NCI-H2227 (cell line): Measurements from ENCODE around the gene PPM1B.
"Not testable (repeated sequence)": the region's sequence is repeated elsewhere in the genome, so short reads cannot be mapped to it uniquely, and the experiment has no call there.

ENCODE experiments used
- DNase-seq: peaks from one replicate; lab custom pipeline; 2025; ENCODE audit not compliant: unreplicated experiment; lab: John Stamatoyannopoulos, UW

Gene PPM1B

DNA sequence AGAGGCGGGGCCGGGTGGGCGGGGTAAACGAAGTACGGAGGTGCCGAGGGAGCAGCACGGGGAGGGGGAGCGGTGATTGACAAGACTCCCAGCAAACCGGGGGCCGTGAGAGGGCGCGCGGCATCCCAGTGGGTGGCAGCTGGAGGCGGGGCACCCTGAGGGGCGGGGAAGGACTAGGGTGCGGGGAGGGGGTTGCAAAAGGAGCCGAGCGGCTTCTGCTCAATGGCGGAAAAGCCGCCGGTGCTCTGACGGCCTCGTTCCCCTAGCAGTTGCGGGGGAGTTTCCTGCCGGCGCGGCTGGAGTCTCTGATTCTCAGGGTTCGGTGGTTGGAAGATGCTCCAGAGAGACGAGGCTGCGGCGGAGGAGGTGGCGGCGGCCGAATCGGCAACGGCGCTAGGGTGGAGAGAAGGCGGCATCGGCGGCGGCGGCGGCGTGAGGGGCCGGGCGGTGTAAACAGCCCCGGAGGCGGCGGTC is at the start of gene PPM1B:
Gene PPM1B (plus strand): TSS at position 195 of the 474 bp plus-strand sequence. CDS start 32,325 bp downstream, outside the sequence.
- peak; percentile 100 for DNase-seq

DNA sequence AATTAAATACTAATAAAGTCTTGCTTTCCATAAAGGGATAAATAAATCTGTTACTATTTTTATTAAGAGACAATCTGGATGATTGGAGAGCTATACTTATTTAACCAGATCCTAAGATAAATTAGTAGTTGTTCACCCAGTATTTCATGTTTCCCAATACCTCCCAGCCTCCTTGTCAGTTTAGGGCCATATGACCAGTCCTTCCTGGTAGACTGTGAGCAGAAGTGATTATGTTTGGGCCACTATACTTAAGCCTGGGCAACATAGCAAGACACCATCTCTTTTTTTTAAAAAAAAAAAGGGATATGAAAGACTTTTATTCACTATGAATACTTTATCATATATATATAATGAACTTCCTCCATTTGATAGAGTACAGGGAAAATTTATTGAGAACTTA is 48.8 kb upstream of the PPM1B start:
- no peak for DNase-seq

DNA sequence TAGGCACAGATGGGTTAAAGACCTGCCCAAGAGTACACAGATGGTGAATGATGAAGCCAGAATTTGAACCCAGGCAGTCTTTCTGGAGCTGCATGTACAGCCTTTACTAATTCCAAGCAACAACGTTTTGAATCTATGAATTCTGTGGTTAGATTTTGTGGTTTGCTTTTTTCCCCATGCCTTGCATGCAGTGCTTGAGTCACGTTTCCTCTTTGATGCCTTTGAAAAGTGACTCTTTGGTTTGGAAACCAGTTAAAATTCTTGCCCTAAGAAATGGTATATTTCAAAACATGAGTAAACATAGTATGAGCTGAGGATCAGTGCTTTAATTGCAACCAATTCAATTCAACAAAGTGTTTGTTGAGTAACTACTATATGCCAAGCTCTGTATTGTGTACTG is 48.2 kb upstream of the PPM1B start:
- DNase-seq: no peak

DNA sequence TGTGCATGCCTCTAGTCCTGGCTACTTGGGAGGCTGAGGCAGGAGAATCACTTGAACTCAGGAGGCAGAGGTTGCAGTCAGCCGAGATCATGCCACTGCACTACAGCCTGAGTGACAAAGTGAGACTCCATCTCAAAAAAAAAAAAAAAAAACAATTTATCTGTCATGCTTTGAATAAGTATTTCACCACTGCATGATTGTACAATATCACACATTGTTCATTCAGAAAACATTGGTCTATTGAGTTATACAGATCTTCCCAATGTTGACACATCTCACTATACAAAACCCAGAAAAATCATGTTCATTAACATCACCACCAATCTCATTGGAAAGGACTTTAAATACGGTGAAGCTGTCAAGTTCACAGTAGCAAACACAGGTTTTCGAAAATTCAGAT is 46.8 kb upstream of the PPM1B start:
- no peak for DNase-seq

DNA sequence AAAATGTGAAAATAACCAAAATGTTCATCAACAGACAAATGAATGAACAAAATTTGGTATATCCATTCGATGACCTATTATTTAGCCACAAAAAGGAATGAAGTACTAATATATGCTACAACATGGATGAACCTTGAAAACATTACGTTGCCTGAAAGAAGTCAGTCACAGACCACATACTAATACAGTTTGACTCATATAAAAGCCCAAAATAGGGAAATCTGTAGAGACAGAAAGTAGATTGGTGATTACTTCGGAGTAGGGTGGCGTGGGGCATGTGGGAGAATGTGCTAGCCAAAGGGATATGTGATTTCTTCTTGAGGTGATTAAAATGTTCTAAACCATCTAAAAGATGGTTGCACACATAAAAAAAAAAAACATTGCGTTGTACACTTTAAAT is 44.2 kb upstream of the PPM1B start:
- DNase-seq: no peak

DNA sequence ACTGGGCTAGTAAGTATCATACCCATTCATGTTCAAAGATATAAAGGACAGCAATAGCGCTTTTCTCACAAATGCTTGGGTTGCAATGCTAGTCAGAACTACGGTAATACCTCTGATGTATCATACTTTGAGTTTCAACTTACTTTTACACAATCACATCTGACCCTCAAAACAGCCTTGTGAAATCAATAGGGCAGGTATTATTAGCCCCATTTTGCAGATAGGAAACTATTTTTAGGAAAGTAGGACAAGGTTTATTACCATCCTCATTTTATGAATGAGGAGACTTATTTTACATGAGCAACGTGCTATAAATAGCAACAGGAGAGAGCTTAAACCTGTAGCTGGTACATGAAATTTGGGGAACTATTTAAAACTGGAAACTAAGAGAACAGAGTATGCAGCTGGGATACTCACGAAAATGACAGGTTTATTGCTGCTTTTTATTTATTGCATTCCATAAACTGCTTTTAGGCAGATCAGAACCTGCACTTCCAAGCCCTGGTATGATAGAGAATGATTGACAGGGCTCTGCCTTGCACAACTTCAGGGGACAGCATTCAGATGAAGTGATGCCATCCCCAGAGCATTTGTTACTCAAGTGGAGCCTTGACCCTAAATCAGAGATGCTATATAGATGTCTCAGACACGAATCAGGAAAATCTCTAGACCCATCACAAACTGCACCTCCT is 42.4 kb upstream of the PPM1B start:
- DNase-seq: no peak

DNA sequence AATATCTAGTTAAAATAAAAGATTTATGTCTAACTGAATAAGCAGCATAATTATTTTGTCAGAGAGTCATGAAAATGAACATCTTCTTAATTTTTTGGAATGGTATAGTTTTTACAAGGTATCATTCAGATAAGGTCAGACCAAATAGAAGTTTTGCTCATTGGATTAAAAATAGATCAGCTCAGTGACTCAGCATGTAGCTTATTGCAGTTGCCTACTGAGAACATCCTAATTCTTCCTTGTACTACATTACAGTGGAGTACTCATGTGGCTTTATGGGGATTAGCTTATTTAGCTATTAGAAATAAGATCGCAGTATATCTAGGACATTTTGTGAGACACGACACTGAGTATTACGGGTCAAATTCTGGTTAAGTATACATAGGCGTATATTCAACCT is 38.2 kb upstream of the PPM1B start:
- DNase-seq: no peak

DNA sequence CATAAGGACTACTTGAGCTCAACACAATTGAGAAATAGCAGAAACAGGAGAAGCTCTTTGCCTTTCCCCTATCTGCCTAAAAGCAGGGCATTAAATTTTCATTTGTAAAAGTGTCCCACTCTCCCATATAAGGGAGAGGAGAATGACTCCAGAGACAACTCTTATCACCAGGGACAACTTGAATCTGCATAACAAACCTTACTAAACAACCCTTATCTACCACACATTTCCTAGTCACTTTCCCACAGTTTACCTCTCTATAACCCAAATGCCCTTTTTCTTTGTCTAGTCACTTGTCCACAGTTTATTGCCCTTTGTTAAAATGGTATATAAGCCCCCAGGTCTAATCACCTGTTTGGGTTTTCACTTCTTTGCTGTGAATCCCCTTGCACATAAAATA is 37.5 kb upstream of the PPM1B start:
- no peak for DNase-seq

DNA sequence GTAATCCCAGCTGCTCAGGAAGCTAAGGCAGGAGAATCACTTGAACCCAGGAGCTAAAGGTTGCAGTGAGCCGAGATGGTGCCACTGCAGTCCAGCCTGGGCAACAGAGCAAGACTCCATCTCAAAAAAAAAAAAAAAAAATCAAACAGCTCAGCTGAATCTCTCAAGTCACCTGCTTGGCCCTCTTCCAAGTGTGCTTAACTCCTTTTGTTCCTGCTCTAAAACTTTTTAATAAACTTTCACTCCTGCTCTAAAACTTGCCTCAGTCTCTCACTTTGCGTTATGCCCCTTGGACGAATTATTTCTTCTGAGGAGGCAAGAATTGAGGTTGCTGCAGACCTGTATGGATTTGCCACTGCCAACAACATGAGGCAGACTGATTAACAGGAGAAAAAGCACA is 35.1 kb upstream of the PPM1B start:
- DNase-seq: not testable (repeated sequence)

DNA sequence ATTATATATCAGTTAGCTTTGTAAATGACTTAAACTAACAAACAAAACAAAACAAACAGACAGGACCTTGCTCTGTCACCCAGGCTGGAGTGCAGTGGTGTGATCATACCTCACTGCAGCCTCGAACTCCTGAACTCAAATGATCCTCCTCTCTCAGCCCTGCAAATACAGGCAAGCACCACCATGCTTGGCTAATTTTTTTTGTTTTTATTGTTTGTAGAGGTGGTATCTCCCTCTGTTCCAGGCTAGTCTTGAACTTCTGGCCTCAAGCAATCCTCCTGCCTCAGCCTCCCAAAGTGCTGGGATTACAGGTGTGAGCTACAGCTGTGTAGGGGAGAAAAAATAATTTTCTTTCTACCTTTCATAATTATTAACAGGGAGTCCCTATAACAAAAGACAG is 33.8 kb upstream of the PPM1B start:
- no peak for DNase-seq

DNA sequence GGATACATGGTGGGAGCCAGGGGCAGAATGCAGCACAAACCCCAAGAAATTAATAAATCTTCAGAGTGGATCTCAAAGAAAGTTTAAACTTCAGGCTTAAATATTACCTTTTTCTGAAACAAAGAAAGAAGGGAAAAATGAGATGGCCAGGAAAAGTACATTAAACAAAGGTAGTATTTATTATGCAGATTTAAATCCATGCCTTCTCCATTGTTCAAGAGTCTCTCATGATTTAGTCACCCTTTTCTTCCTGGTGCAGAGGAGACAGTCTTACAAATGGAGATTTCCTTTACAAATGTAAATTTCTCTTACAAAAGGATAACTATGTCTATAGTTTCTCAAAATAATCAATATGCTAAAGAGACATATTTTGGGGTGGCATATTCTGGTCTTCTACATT is 33.4 kb upstream of the PPM1B start:
- DNase-seq: no peak

DNA sequence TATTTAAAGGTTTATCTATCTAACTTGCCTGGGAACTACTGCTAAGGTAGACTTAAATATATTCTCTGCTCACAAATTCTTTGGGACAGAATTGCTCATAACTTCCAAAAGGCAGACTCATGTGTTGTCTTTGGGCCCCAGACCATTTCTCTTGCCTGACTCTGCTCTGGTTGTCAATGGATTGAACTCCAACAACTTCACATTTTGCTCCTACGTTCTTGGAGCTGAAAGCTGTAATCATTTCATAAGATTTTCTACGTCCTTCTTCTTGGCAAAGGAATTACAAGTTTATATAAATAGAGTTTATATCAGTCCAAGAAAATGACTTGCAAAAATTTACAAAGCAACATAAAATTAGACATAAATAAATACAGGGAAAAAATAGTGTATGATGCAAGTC is 32.9 kb upstream of the PPM1B start:
- no peak for DNase-seq

DNA sequence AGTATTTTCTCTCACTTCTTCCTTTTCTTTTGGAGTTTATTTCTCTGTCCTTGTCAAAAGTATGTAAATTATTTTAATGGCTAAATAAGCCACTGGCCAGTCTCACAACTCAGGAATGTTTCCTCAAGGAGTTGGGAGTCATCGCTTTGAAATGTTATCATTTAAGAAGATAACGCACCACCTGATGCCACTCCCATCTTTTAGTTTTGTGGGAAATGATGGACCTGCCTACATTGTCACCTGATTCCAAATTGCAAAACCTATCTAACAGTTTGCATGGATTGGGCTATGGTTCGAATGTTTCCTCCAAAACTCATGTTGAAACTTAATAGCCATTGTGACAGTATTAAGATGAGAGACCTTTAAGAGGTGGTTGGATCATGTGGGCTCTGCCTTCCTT is 32.4 kb upstream of the PPM1B start:
- no peak for DNase-seq

DNA sequence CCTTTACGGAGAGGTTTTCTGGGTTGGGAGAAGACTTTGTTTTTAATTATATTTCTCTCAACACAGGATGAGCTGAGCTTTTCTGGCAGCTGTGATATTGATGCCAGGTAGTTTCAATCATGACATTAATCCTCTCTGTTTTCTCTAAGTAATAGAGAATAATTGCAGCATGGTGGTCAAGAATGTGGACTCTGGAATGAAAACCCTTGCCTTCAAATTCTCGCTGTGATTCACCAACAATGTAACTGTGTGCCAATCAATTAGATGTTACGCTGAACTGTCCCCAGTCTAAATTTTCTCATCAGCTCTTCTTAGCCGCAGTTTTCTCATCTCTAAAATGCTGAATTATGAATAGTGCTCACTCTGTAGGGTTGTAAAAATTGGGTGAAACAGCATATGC is 31.6 kb upstream of the PPM1B start:
- no peak for DNase-seq

DNA sequence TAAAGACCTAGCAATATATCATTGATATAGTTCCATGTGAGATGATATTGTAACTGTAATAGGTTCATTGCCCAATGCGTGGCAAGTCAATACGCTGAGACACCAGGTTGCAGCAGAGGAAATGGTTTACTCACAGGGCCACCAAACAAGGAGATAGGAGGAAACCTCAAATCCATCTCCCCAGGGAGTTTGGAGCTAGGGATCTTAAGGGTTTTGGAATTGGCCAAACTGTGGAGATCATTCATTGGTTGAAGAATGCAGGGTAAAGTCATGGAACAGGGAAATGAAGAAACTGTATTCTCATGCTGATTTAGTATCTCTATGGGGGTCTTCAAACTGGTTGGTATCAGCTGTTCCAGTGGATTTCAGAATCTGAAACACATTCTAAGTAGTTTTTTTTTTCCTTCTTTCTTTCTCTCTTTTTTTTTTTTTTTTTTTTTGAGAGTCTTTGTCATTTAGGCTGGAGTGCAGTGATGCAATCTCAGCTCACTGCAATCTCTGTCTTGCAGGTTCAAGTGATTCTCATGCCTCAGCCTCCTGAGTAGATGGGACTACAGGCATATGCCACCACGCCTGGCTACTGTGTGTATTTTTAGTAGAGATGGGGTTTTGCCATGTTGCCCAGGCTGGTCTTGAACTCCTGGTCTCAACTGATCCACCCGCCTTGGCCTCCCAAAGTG is 30.7 kb upstream of the PPM1B start:
- no peak for DNase-seq

DNA sequence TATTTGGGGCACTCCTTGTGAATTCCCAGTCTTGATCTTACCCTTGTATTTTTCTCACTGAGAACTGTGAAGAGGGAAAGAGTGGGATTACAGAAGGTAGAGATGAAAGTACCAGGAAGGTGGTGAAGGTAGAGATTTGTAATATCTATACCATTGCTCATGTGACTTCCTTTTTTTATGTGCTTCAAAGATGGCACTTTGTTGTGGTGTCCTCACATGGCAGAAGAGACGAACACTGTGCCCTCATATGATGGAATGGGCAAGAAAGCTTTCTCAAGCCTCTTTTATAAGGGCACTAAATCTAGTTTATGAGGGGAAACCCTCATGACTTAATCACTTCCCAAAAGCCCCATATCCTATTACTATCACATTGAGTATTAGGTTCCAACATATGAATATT is 28.9 kb upstream of the PPM1B start:
- DNase-seq: no peak

DNA sequence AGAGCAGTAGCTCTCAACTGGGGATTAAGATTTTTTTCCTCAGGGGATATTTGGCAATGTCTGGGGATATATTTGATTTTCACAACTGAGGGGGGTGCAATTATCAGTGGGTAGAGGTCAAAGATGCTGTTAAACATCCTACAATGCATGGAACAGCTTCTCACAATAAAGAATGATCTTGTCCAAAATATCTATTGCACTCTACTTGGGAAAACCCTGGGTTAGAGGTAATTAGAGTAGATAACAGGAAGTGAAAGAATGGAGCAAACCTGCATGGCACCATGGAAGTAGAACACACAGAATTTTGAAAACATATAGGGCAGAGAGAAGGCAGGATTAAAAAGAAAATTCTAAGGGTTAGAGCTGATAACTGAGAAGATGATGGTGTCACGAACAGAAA is 26.4 kb upstream of the PPM1B start:
- no peak for DNase-seq

DNA sequence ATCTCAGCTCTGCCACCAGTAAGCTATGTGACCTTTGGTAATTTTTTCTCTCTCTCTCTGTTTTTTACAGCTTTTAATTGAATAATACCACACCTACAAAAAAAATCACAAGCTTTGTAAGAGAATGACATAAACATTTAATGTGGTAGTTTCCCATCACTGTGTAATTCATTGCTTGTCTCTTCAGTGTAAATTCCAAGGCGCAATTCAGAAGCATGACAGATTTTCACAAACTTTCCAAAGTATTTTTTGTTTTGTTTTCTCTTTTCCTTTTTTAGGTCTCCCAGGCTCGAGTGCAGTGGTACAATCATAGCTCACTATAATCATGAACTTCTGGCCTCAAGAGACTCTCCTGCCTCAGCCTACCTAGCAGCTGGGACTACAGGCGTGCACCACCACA is 25.0 kb upstream of the PPM1B start:
- no peak for DNase-seq

DNA sequence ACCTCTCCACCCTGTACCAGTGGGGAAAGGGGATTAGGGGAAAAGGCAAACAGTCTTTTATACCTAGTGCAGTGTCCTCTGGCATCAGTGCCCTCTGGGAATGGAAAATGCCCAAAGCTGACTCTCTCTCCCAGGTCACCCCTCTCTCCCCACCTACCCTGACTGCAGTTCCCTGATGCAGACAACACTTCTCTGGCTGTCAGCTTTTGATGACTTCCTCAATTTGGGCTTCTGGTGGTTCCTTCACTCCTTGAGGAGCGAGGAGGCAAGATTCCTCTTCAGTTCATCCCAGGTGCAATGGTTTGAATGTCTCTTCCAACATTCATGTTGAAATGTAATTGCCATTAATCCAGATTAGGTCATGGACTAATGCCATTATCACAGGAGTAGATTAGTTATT is 19.7 kb upstream of the PPM1B start:
- no peak for DNase-seq

DNA sequence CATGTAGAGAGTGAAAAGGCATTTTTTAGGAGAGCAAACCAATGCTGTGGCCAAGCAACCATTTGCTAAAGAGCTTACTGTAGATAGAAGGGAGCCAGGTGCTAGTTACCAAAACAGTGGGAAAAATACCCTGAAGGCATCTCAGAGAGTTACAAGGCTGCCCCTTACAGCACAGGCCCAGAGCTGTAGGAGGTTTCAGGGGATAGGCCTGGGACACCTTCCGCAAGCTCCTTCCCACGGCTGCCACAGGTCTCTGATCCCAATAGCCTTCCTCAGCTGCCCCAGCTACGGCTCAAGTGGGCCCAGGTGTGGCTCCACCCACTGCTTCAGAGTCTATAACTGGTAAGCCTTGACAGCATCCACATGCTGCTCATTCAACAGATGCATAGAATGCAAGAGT is 18.2 kb upstream of the PPM1B start:
- no peak for DNase-seq

DNA sequence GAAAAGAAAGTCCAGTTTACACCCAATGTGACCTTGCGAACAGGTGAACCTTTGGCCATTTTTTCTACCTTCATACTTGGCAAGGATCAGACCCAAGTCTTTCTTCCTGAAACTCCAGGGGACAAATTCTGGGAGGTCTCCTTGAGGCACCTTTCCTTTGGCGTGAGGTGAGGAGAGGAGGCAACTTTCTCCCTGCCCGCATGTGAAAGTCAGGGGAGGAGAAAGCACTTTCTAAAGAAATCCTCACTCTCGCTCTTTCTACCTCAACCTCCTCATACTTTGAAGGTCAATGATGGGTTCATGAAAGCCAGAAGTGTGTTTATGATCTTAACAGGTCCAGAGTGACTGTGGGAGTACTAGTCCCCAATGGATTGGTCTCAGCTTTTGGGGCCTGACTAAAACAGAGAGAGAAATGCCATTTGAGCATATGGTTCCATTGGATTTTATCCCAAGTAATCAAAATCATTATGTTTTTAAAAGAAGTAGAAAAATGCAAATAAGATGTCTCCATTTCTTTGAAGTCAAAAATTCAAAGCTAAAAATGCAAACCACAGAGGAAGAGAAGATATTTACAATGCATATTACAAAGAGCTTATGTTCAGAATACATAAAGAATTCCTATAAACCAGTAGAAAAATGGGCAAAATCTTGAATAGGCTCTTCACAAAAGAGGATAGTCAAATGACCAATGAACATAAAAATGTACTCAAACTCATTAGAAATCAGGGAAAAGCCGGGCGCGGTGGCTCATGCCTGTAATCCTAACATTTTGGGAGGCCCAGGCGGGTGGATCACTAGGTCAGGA is 15.6 kb upstream of the PPM1B start:
- DNase-seq: no peak
